ENCODE measurements around the gene ERF.
A peak's percentile ranks its signal among the peaks of the same experiment; 100 is the strongest.

Gene ERF

GRCh38 chr19:42232435-42232834 lies 22.5 kb downstream of the ERF start:
- in situ Hi-C loops (cut with HindIII; ENCODE audit: low pct_ligation_motif_present, low sequenced_read_pairs) = no loop called here
- DNase-seq = no peak
- H3K36me3 ChIP-seq (replicated peaks) = peaks cover 87% of the 10 kb centered on the region
- TF ChIP-seq CTCF (IDR thresholded peaks at IDR 0.05; ENCODE audit: low read depth, low read length, missing control alignments) = no peak
- no peak overlapping the region for H3K4me3 ChIP-seq (ENCODE audit: low read depth, low read length)
- H3K27ac ChIP-seq = no peak overlapping the region
- H3K27me3 ChIP-seq (replicated peaks) = no peaks in the 10 kb centered on the region

- no peak overlapping the region for H3K27ac ChIP-seq
- DNase-seq = no peak
- H3K4me3 ChIP-seq (ENCODE audit: low read depth, low read length) = no peak overlapping the region
- in situ Hi-C loops (cut with HindIII; ENCODE audit: low pct_ligation_motif_present, low sequenced_read_pairs) = no loop called here
- TF ChIP-seq CTCF (IDR thresholded peaks at IDR 0.05; ENCODE audit: low read depth, low read length, missing control alignments) = no peak
- H3K27me3 ChIP-seq (replicated peaks) = no peaks in the 10 kb centered on the region
- peaks cover 87% of the 10 kb centered on the region for H3K36me3 ChIP-seq (replicated peaks)
These were observed 24.4 kb downstream of the ERF start for GRCh38 chr19:42230571-42230970.

GRCh38 chr19:42229855-42230351 lies 25.0 kb downstream of the ERF start:
- H3K4me3 ChIP-seq (ENCODE audit: low read depth, low read length) = no peak overlapping the region
- in situ Hi-C loops (cut with HindIII; ENCODE audit: low pct_ligation_motif_present, low sequenced_read_pairs) = no loop called here

GRCh38 chr19:42229301-42229854 lies 25.6 kb downstream of the ERF start:
- Histone ChIP-seq H3K27me3 (replicated peaks) (no peaks in the 10 kb centered on the region), H3K36me3 (replicated peaks) (peaks cover 87% of the 10 kb centered on the region), H3K4me3 (ENCODE audit: low read depth, low read length) (no peak overlapping the region), H3K27ac (peak overlapping the region; percentile 18)
- DNase-seq = no peak
- in situ Hi-C loops (cut with HindIII; ENCODE audit: low pct_ligation_motif_present, low sequenced_read_pairs) = no loop called here
- peak; percentile 29 for TF ChIP-seq CTCF (IDR thresholded peaks at IDR 0.05; ENCODE audit: low read depth, low read length, missing control alignments)

More at GRCh38 chr19:42229855-42230351, 25.0 kb downstream of the ERF start:
- Histone ChIP-seq H3K27me3 (replicated peaks) (no peaks in the 10 kb centered on the region), H3K27ac (peak overlapping the region; percentile 18), H3K36me3 (replicated peaks) (peaks cover 86% of the 10 kb centered on the region)
- no peak for TF ChIP-seq CTCF (IDR thresholded peaks at IDR 0.05; ENCODE audit: low read depth, low read length, missing control alignments)
- DNase-seq = no peak

- H3K27ac ChIP-seq = no peak overlapping the region
- TF ChIP-seq CTCF (IDR thresholded peaks at IDR 0.05; ENCODE audit: low read depth, low read length, missing control alignments) = no peak
- no peaks in the 10 kb centered on the region for H3K27me3 ChIP-seq (replicated peaks)
- H3K4me3 ChIP-seq (ENCODE audit: low read depth, low read length) = no peak overlapping the region
- in situ Hi-C loops (cut with HindIII; ENCODE audit: low pct_ligation_motif_present, low sequenced_read_pairs) = no loop called here
- peaks cover 82% of the 10 kb centered on the region for H3K36me3 ChIP-seq (replicated peaks)
- DNase-seq = no peak
These were observed 26.3 kb downstream of the ERF start for GRCh38 chr19:42228641-42229040.

- no peak for TF ChIP-seq CTCF (IDR thresholded peaks at IDR 0.05; ENCODE audit: low read depth, low read length, missing control alignments)
- peaks cover 71% of the 10 kb centered on the region for H3K36me3 ChIP-seq (replicated peaks)
- in situ Hi-C loops (cut with HindIII; ENCODE audit: low pct_ligation_motif_present, low sequenced_read_pairs) = no loop called here
These were observed 28.0 kb downstream of the ERF start for GRCh38 chr19:42226886-42227285.

More at GRCh38 chr19:42226886-42227285, 28.0 kb downstream of the ERF start:
- H3K4me3 ChIP-seq (ENCODE audit: low read depth, low read length) = no peak overlapping the region
- no peak overlapping the region for H3K27ac ChIP-seq
- DNase-seq = peak; percentile 45
- no peaks in the 10 kb centered on the region for H3K27me3 ChIP-seq (replicated peaks)

Data from brain microvascular endothelial cell (primary cell).